H9 (cell line): ENCODE data around the gene ZRANB1. TPM values are rescaled to one million over a fixed set of nuclear protein-coding genes. Genes with fewer than 3 reads are reported as not detected.

ENCODE experiments used
- DNase-seq: peaks from one replicate; pipeline ENCODE4 v3.0.0-alpha.2; 2017
- H2AFZ ChIP-seq: one replicate; pipeline ENCODE4 v1.6.1; 2013; ENCODE audit warnings: mild to moderate bottlenecking, low read length, control low read depth, moderate library complexity
- H2AK5ac ChIP-seq: 2 replicates; pipeline ENCODE4 v1.6.1; 2013; ENCODE audit warnings: low read length, control low read depth, mixed read lengths; ENCODE audit not compliant: insufficient read length
- H2BK120ac ChIP-seq: one replicate; pipeline ENCODE4 v1.6.1; 2013; ENCODE audit warnings: low read depth, mild to moderate bottlenecking, low read length, control low read depth, inconsistent platforms; ENCODE audit not compliant: poor library complexity, severe bottlenecking
- H2BK12ac ChIP-seq: 2 replicates; pipeline ENCODE4 v1.6.1; 2013; ENCODE audit warnings: low read length, control low read depth, mixed read lengths, low read depth; ENCODE audit not compliant: insufficient read length
- H2BK15ac ChIP-seq: 2 replicates; pipeline ENCODE4 v1.6.1; 2013; ENCODE audit warnings: low read depth, low read length, control low read depth
- H2BK20ac ChIP-seq: one replicate; pipeline ENCODE4 v1.6.1; 2013; ENCODE audit warnings: low read depth, mild to moderate bottlenecking, low read length, control low read depth, inconsistent platforms; ENCODE audit not compliant: poor library complexity, severe bottlenecking
- H2BK5ac ChIP-seq: 2 replicates; pipeline ENCODE4 v1.6.1; 2013; ENCODE audit warnings: low read length, control low read depth, mixed read lengths; ENCODE audit not compliant: insufficient read length
- H3K14ac ChIP-seq: 2 replicates; pipeline ENCODE4 v1.6.1; 2013; ENCODE audit warnings: low read length, control low read depth; ENCODE audit not compliant: insufficient read depth
- H3K18ac ChIP-seq: 2 replicates; pipeline ENCODE4 v1.6.1; 2013; ENCODE audit warnings: low read depth, mild to moderate bottlenecking, mixed read lengths, low read length, control low read depth; ENCODE audit not compliant: insufficient read length
- H3K23ac ChIP-seq: 2 replicates; pipeline ENCODE4 v1.6.1; 2013; ENCODE audit warnings: low read length, control low read depth, mixed read lengths, low read depth; ENCODE audit not compliant: insufficient read length
- H3K23me2 ChIP-seq: 2 replicates; pipeline ENCODE4 v1.6.1; 2013; ENCODE audit warnings: low read depth, mild to moderate bottlenecking, mixed read lengths, low read length, control low read depth; ENCODE audit not compliant: insufficient read length, poor library complexity, severe bottlenecking
- H3K27ac ChIP-seq: 2 replicates; pipeline ENCODE4 v1.5.1; 2013; ENCODE audit warnings: low read length, control low read depth, mixed read lengths, low read depth; ENCODE audit not compliant: insufficient read length
- H3K27me3 ChIP-seq: 2 replicates; pipeline ENCODE4 v1.6.1; 2013; ENCODE audit warnings: low read length, control low read depth, inconsistent platforms; ENCODE audit not compliant: insufficient read depth
- H3K4ac ChIP-seq: 2 replicates; pipeline ENCODE4 v1.6.1; 2013; ENCODE audit warnings: low read depth, mild to moderate bottlenecking, control low read depth, inconsistent platforms, low read length, moderate library complexity
- H3K4me1 ChIP-seq: 2 replicates; pipeline ENCODE4 v1.6.1; 2013; ENCODE audit warnings: low read length, control low read depth, inconsistent platforms; ENCODE audit not compliant: insufficient read depth
- H3K4me2 ChIP-seq: 2 replicates; pipeline ENCODE4 v1.6.1; 2013; ENCODE audit warnings: low read length, control low read depth, mixed read lengths; ENCODE audit not compliant: insufficient read length, insufficient read depth
- H3K56ac ChIP-seq: 2 replicates; pipeline ENCODE4 v1.6.1; 2013; ENCODE audit warnings: low read depth, mild to moderate bottlenecking, mixed read lengths, low read length, control low read depth; ENCODE audit not compliant: insufficient read length
- H3K79me1 ChIP-seq: 2 replicates; pipeline ENCODE4 v1.6.1; 2013; ENCODE audit warnings: low read depth, mild to moderate bottlenecking, moderate library complexity, low read length, control low read depth, inconsistent platforms; ENCODE audit not compliant: insufficient read depth, poor library complexity, severe bottlenecking
- H3K79me2 ChIP-seq: 2 replicates; pipeline ENCODE4 v1.6.1; 2013; ENCODE audit warnings: low read length, control low read depth, inconsistent platforms; ENCODE audit not compliant: insufficient read depth
- H3K9ac ChIP-seq: 2 replicates; pipeline ENCODE4 v1.6.1; 2013; ENCODE audit warnings: low read length, control low read depth, mixed read lengths; ENCODE audit not compliant: insufficient read length; ENCODE audit errors: extremely low read depth
- H3K9me3 ChIP-seq: one replicate; pipeline ENCODE4 v1.6.1; 2013; ENCODE audit warnings: low read depth, low read length, inconsistent platforms; ENCODE audit not compliant: control insufficient read depth
- H3T11ph ChIP-seq: one replicate; pipeline ENCODE4 v1.6.1; 2013; ENCODE audit warnings: mild to moderate bottlenecking, low read length, control low read depth, inconsistent platforms
- H4K20me1 ChIP-seq: one replicate; pipeline ENCODE4 v1.6.1; 2013; ENCODE audit not compliant: control insufficient read depth, insufficient read length, insufficient read depth
- H4K5ac ChIP-seq: 2 replicates; pipeline ENCODE4 v1.6.1; 2013; ENCODE audit warnings: low read depth, mild to moderate bottlenecking, mixed read lengths, low read length, control low read depth; ENCODE audit not compliant: insufficient read length
- H4K8ac ChIP-seq: replicated peaks from 2 replicates; pipeline ENCODE4 v1.6.1; 2013; ENCODE audit warnings: low read length, control low read depth, mixed read lengths, low read depth; ENCODE audit not compliant: insufficient read length
- H4K91ac ChIP-seq: 2 replicates; pipeline ENCODE4 v1.6.1; 2013; ENCODE audit warnings: low read depth, mild to moderate bottlenecking, moderate library complexity, mixed read lengths, low read length, control low read depth; ENCODE audit not compliant: insufficient read length
- H3K27ac Mint-ChIP-seq, 3 experiments: 2 replicates in 2 of 3; 3 replicates in 1 of 3; pipeline ENCODE4 v1.8.0; 2020 to 2021; ENCODE audit warnings: mixed read lengths in 3 of 3, mild to moderate bottlenecking in 1 of 3, moderate library complexity in 1 of 3
- H3K27me3 Mint-ChIP-seq: 2 replicates; pipeline ENCODE4 v1.8.0; 2021; ENCODE audit warnings: low read depth, mild to moderate bottlenecking, moderate library complexity, mixed read lengths
- H3K36me3 Mint-ChIP-seq, 3 experiments: 2 replicates in 2 of 3; 3 replicates in 1 of 3; pipeline ENCODE4 v1.8.0; 2020 to 2021; ENCODE audit warnings: low read depth in 3 of 3, mixed read lengths in 3 of 3; ENCODE audit not compliant: insufficient read depth in 1 of 3
- H3K4me1 Mint-ChIP-seq, 2 experiments: 2 replicates each; pipeline ENCODE4 v1.8.0; 2020; ENCODE audit warnings: mixed read lengths in 2 of 2
- H3K4me3 Mint-ChIP-seq, 2 experiments: 2 replicates in 1 of 2; 3 replicates in 1 of 2; pipeline ENCODE4 v1.8.0; 2020 to 2021; ENCODE audit warnings: mild to moderate bottlenecking in 2 of 2, mixed read lengths in 2 of 2, moderate library complexity in 1 of 2
- H3K9me3 Mint-ChIP-seq, 2 experiments: 2 replicates in 1 of 2; 3 replicates in 1 of 2; pipeline ENCODE4 v1.8.0; 2020; ENCODE audit warnings: mild to moderate bottlenecking in 2 of 2, mixed read lengths in 2 of 2, moderate library complexity in 1 of 2
- WGBS: extraction: QIAGEN DNeasy Blood & Tissue Kit; methylation state at CpG from one replicate; pipeline ENCODE4 v1.1.7; 2013; ENCODE audit warnings: missing lambda C conversion rate, low lambda C conversion rate, mixed read lengths; ENCODE audit not compliant: insufficient read length; ENCODE audit errors: extremely low coverage; 5-methylcytosine and 5-hydroxymethylcytosine counted together
- total RNA-seq: library from RNA; stranded (reverse); gene quantifications from 2 replicates; pipeline ENCODE4 v1.2.1, GENCODE V29; 2021
- TF ChIP-seq, protein P1 (sequence below): fragments of 200-600 bp; sonication (generic); conservative IDR thresholded peaks from 3 replicates; pipeline ENCODE4 v1.8.0; 2021; ENCODE audit warnings: antibody characterized with exemption, mild to moderate bottlenecking

The ZRANB1 gene
- total RNA-seq, 1 experiment from 2014 or later = 17.4 TPM

DNA sequence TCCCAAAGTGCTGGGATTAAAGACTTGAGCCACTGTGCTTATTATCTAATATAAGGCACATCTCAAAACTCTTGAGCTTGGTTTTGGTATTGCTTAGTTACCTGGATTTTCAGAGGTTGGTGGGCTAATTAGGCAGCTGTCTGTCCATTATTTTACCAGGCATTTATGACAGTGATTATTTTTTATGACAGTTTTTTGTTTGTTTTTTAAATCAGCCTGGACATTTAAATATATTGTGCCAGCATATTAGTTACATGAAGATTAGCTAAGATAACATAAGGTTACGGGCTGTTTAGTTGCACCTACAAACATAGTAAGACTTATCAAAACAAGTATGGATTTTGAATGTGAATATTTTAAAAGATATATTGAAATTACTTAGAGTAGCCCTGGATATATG, 2.6 kb upstream of the ZRANB1 start:
- H3K9ac ChIP-seq = no peak overlapping the region

More for the DNA sequence above, 2.6 kb upstream of the ZRANB1 start:
- H3K9me3 ChIP-seq = no peaks in the 10 kb centered on the region
- no peak overlapping the region for H3K56ac ChIP-seq
- no peak overlapping the region for H2BK5ac ChIP-seq
- TF ChIP-seq, protein P1, sequence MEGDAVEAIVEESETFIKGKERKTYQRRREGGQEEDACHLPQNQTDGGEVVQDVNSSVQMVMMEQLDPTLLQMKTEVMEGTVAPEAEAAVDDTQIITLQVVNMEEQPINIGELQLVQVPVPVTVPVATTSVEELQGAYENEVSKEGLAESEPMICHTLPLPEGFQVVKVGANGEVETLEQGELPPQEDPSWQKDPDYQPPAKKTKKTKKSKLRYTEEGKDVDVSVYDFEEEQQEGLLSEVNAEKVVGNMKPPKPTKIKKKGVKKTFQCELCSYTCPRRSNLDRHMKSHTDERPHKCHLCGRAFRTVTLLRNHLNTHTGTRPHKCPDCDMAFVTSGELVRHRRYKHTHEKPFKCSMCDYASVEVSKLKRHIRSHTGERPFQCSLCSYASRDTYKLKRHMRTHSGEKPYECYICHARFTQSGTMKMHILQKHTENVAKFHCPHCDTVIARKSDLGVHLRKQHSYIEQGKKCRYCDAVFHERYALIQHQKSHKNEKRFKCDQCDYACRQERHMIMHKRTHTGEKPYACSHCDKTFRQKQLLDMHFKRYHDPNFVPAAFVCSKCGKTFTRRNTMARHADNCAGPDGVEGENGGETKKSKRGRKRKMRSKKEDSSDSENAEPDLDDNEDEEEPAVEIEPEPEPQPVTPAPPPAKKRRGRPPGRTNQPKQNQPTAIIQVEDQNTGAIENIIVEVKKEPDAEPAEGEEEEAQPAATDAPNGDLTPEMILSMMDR = no peak
- H3K23ac ChIP-seq = no peak overlapping the region
- H3K4me1 Mint-ChIP-seq = peaks cover 20 to 24% of the 10 kb centered on the region in 2 experiments
- H4K8ac ChIP-seq = no peak overlapping the region
- H4K20me1 ChIP-seq = no peaks in the 10 kb centered on the region
- no peaks in the 10 kb centered on the region for H3K9me3 Mint-ChIP-seq
- peaks cover 31% of the 10 kb centered on the region for H3K79me2 ChIP-seq
- no peak overlapping the region for H2BK15ac ChIP-seq
- H3K4me2 ChIP-seq = no peak overlapping the region
- no peak overlapping the region for H3K4ac ChIP-seq
- H3K27ac ChIP-seq = no peak overlapping the region
- H3K4me1 ChIP-seq = peaks cover 7% of the 10 kb centered on the region; the same call in 1 of the 2 replicates
- no peak overlapping the region for H3K14ac ChIP-seq
- H2AFZ ChIP-seq = no peak overlapping the region
- no peak for DNase-seq
- H2BK20ac ChIP-seq = no peak overlapping the region
- peaks cover 4 to 5% (median 5%) of the 10 kb centered on the region in 3 experiments; a peak in 4 of 7 replicates for H3K36me3 Mint-ChIP-seq
- H3K27me3 Mint-ChIP-seq = no peaks in the 10 kb centered on the region; the same call in 1 of the 2 replicates
- no peak overlapping the region for H4K5ac ChIP-seq
- no peak overlapping the region for H2BK120ac ChIP-seq
- H4K91ac ChIP-seq = no peak overlapping the region
- H3K4me3 Mint-ChIP-seq = no peak overlapping the region
- no peak overlapping the region for H2AK5ac ChIP-seq
- H3K27ac Mint-ChIP-seq = no peak overlapping the region
- no peak overlapping the region for H3T11ph ChIP-seq
- no peak overlapping the region for H2BK12ac ChIP-seq
- WGBS = no CpG with 5 or more reads among the region's 1 CpG
- H3K79me1 ChIP-seq = peaks cover 9% of the 10 kb centered on the region
- H3K18ac ChIP-seq = no peak overlapping the region
- no peaks in the 10 kb centered on the region for H3K23me2 ChIP-seq
- H3K27me3 ChIP-seq = no peaks in the 10 kb centered on the region
